NCI-H1436 (cell line): ENCODE data around the gene GABRB2.
"Not testable (repeated sequence)": the region's sequence is repeated elsewhere in the genome, so short reads cannot be mapped to it uniquely, and the experiment has no call there.

Source experiments
- DNase-seq: peaks from one replicate; lab custom pipeline; 2025; lab: John Stamatoyannopoulos, UW

The GABRB2 gene

DNA sequence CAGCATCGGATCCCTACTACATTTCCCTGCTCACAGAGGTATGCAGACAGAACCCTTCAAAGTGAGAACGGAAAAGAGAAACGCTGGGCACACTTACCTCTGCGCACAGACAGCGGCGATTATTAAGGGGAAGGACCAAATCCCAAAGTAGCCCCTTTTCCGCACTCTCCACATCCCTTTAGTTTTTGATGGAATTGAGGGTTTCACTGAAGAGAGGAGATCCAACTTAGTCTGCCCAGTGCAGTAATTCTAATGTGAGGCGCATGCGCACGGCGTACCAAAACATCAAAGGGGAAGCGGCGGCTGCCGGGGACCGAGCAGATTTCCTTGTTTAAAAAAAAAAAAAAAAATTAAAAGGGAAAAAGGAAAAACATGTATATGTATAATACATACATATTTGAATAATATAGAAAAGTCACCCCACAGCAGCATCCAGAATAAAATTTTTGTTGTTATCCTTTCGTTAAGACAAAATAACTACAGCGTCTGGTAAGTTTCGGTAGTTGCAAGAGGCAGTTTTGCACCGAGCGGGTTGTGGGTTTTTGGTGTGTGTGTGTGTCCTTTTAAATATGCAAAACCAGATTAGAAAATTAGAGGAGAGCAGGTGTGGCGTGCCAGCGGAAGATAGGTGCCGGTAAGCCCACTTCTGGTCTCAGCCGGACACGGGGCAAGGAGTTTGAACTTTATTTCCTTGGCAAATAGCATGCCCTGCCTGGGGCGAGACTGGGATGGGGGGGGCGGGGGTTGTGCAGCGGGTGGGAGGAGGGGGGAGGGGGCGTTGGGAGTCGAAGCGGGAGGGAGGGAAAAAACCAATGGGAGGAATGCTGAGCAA is at the start of gene GABRB2:
Gene GABRB2 (minus strand): TSS at position 256 of the 832 bp plus-strand sequence. CDS start 82 bp downstream, at position 174.
- DNase-seq = peak; percentile 18

GRCh38 chr5:161585798-161586197 is 39.3 kb upstream of the GABRB2 start:
- DNase-seq = no peak

DNA sequence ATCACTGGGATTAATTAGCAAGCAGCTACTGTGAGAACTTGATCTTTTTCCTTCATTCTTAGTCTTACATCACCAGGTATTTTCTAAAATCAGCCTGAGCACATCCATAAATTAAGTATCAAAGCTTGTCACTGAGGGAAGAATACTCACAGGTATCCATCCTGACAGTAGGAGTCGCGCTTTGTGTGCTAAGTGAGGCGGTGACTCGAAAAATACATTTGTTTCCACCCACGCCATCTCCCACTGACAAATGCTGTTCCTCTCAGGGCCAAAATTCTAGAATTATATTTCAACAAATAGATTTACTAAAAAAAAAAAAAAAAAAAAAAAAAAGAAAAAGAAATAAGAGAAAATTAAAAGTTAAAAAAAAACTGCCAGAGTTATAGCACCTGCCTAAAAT is 34.1 kb upstream of the GABRB2 start:
- no peak for DNase-seq

GRCh38 chr5:161572914-161573313 is 26.4 kb upstream of the GABRB2 start:
- no peak for DNase-seq

DNA sequence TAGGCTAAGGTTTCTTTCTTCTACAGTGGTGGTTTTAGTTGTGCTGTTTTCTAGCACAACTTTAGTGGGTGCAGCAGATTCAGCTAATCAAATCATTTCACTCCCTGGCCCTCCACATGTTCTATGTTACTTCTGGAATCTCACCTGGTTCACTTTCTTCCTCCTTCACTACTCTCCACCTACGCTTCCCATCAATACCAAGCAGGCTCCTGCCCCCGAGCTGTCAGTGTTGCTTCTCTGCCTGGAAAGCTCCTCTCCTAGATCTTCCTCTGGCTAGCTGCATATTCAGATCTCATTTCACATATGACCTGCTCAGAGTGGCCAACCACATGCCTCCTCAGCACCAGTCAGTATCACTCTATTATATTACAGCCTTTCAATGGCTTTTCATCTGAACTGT is 19.6 kb upstream of the GABRB2 start:
- no peak for DNase-seq

GRCh38 chr5:161562446-161562845 is 15.9 kb upstream of the GABRB2 start:
- DNase-seq = no peak

DNA sequence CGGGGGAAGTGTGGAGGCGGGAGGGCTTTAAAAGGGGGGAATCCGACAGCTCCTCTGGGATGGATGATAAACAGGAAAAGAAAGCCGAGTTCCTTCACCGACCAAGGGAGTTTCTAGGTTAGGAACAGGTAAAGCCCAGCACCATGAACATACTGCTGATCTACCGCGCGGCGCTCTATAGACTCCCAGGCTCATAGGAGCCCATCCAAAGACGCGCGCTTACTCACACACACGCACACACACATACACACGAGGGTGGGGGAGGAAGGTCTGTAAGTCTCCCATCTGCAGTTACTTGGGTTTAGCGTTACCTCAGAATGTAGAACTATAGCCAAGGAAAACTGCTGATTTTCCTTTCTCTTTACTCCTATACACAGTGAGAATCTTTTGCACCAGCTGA is 2.6 kb upstream of the GABRB2 start:
- DNase-seq = no peak

GRCh38 chr5:161548487-161549094 is 2.1 kb upstream of the GABRB2 start:
- DNase-seq = no peak

DNA sequence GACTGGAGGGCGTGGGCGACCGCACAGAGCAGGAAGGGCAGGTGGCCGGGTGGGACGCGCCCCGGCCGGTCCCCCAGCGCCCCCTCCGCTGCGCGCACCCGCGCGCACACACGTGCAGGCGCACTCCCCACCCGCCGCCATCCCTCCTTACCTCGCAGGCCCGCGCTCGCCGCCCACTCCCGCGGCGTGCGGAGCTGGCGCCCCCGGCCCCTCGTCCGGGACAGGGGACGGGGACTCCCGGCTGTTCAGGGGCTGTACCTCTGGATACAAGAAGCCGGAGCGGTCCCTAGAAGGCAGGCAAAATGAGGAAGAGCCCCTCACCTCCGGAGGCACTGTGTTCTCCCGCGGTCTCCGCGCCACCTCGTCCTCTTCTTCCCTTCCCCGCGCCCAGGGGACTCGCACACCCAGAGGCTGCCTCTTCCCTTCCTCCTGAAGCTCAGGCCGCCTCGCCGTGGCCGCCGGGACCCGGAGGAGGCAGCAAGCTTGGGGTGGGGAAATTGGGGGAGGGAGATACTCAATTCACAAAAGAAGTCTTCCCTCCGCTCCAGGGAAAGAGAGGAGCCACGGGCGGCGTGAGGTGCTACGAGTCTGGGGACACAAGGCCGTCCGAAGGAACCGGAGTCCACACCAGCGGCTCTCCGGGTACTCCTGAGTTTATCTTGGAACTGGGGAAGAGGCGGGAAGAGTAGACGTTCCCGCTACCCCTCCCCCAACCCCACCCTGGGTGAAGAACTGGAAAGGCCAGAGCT is 1.4 kb upstream of the GABRB2 start:
- DNase-seq = peak; percentile 9

GRCh38 chr5:161547406-161547737 is 847 bp upstream of the GABRB2 start:
- no peak for DNase-seq

- DNase-seq = no peak
These were observed 443 bp downstream of the GABRB2 start for GRCh38 chr5:161546095-161546469.

DNA sequence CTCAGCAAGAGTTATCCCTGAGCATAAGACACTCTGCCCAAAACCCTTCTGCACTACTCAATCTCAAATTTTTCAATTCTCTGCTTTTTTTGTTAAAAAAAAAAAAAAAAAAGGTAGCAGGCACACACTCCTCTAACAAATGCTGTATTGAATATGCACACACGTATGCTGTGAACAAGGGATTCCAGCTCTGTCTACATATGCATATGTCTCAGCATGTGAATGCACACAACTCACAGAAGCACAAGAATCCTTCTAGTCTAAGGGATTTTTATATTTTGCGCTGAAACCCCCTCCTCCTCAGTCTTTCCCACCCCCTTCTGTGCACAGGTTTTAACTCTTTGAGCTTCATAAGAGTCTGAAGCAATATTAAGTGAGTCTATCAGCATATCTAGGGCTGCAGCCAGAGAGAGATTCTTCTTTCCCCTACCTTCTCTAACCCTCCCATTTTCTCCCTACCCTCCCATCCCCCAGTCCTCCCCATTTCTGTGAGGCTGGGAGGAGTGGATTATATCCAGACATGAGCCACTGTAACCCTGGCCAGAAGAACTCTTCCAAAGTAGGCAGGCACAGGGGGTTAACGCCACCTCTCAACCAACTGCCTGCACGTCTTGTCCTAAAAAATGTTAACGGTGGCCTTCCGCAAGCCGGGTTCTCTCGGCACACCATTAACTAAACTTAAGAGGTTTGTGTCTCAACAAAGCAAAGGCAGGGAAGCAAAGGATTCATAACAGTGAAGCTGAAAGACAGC is 1.0 kb downstream of the GABRB2 start:
- DNase-seq = no peak

DNA sequence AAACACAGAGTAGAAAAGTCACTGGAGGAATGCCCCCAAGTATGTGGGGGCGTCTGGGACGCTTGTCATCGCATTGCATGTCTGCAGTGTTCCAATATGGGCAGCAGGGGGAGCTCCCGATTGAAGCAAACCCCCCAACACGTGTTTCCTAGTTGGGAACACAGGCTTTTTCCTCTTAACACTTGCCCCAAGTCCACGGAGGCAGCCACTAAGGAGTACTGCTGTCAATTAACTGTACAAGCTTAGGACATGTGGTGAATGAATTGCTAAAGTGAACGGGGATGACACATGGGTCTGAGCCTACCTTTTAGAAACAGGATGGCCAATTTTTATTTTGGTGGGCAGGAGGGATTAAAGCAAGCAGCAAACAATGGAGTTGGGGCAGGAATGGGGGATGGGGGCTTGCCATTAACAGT is 2.2 kb downstream of the GABRB2 start:
- DNase-seq = no peak

DNA sequence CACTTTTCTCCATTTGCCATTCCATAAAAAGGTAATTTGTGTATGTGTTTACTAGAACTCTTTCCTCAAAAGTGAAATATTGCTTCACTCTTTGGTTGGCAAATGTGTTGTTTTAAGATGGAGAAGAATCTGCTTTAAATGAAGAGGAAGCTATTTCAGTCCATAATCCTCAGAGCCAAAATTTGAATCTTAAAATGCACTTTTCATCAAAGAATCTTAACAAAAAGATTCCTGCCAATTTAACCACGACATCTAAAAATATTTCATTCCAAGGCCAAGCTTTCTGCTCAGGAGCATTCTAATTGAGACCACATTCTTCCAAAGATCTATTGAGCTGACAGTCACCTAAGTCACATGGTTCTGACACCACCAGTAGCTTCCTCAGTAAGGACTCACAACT is 7.5 kb downstream of the GABRB2 start:
- DNase-seq = no peak

DNA sequence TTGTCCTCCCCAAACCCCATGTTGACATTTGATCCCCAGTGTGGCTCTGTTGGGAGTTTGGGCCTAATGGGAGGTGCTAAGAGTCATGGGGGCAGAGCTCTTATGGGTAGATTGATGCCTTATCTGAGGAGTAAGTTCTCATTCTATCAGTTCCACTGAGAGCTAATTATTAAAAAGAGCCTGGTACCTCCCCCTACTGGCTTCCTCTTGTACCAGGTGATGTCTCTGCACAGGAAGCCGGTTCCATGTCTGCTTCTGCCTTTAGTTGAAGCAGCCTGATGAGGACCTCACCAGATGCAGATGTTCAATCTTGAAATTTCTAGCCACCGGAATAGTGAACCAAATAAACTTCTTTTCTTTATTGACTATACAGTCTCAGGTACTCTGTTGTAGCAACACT is 10.8 kb downstream of the GABRB2 start:
- DNase-seq = no peak

DNA sequence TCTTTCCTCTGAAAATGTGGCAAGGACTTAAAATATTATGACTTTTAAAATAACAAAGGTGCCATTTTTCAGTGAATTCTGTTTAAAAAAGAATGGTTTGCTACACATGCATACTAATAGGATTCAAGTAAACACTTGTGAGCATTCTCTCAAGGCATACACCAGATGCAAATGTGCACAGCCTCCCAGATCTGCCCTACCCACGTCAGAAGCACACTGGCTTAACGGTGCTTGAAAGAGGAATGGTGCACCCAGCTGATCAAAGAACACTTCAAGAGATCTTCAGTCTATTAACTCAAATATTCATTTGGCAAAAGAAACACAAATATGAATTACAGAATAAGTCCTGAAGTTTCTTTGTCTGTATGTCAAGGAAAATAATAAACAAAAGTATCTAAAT is 15.8 kb downstream of the GABRB2 start:
- DNase-seq = no peak

DNA sequence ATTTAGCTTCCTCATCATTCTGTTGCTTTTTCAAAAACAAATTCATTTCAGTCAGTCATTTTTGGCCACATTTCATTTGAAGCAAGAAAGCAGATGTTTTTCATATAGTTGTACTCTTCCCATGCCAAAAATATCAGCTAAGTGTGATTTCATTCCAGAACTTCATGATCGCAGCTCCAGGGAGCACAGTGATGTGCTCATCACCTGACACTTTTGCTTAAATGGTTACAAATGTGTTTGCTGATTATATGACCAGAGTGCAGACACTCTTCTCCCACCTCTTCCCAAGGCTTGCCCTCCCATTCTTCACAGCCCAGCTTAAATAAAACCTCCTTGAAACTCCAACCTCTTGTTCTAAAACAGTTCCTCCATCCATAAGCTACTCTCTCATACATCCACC is 32.6 kb downstream of the GABRB2 start:
- no peak for DNase-seq

GRCh38 chr5:161507591-161507990 is 38.9 kb downstream of the GABRB2 start:
- DNase-seq = no peak

DNA sequence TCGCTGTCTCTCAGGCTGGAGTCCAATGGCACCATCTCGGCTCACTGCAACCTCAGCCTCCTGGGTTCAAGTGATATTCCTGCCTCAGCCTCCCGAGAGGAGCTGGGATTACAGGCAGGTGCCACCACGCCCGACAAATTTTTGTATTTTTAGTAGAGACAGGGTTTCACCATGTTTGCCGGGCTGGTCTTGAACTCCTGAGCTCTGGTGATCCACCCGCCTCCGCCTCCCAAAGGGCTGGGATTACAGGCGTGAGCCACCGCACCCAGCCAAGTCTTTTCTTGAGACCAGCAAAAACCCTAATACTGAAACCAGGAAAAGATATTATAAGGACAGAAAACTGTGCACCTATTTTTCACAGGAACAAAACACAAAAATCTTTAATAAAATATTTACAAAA is 41.4 kb downstream of the GABRB2 start:
- not testable (repeated sequence) for DNase-seq

DNA sequence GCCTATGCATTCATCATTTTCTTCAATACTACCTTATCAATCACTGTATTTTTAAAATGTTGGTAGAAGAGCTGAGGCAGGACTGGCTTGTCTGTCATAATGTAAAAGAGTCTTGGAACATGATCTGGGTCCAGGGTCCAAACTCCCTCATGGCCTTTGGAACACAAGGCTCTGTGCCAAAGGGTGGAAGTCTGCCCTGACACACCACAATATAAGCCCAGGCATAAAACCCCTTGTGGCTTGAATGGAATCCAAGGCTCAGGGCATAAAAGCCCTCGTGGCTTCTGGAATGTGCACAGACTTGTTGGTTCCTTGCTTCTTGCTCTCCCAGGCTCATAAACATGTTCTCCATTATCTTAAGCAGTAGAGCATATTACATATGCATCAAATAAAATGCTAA is 48.0 kb downstream of the GABRB2 start:
- no peak for DNase-seq

- no peak for DNase-seq
These were observed 62.8 kb downstream of the GABRB2 start for GRCh38 chr5:161483721-161484120.

- no peak for DNase-seq
These were observed 64.6 kb downstream of the GABRB2 start for GRCh38 chr5:161481922-161482321.
